RPMI7951 (cell line): ENCODE measurements around the gene DPH2. TPM values are rescaled to one million over a fixed set of nuclear protein-coding genes. Genes with fewer than 3 reads are reported as not detected.

Experiments used
- total RNA-seq: library from RNA; depleted of rRNA; stranded (reverse); fragments of >200 nt; shearing (Covaris generic); gene quantifications from 2 replicates; pipeline ENCODE4 v1.2.3, GENCODE V29; 2014; rRNA removed

DPH2 gene
- total RNA-seq, 1 experiment from 2014 or later = 25.5 TPM

Other genes with a start within 250 kb of the DPH2 start
- gene ARTN, start 36.2 kb upstream of the DPH2 start, total RNA-seq = 9.1 and 10.7 TPM in 2 replicates
- 23.2 and 25.8 TPM in 2 replicates for gene IPO13, start 23.1 kb upstream of the DPH2 start, total RNA-seq
- 221 and 293 TPM in 2 replicates for gene ATP6V0B, start 5.0 kb downstream of the DPH2 start, total RNA-seq
- gene B4GALT2, start 9.2 kb downstream of the DPH2 start, total RNA-seq = 69.8 and 78.1 TPM in 2 replicates
- 5.5 and 5.9 TPM in 2 replicates for gene CCDC24, start 21.6 kb downstream of the DPH2 start, total RNA-seq
- 8.2 and 8.9 TPM in 2 replicates for gene SLC6A9, start 61.5 kb downstream of the DPH2 start, total RNA-seq
- gene KLF17, start 148.8 kb downstream of the DPH2 start, total RNA-seq = 0.68 and 1.2 TPM in 2 replicates
- not detected in 2 replicates for gene KLF18, start 171.6 kb downstream of the DPH2 start, total RNA-seq
- 8.8 and 9.7 TPM in 2 replicates for gene DMAP1, start 243.5 kb downstream of the DPH2 start, total RNA-seq